ENCODE measurements around the gene TMEM212.

DNA sequence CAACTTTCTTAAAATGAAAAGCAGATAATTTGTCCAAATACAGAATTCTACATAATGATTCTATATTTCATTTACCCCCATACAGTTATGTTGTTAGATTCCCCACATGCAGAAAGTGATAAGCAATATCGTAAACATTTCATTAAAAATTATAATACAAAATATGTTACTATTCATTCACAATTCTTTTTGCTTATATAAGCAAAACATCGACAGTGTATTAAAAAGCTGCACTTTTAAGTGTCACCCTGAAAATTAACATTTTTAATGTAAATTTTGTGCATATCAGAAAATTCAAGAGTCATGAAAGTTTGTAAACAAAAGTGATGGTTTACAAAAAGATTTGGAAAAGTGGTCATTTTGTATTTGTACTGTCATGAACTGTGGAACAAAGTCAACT, 19.2 kb downstream of the TMEM212 start:
- TF ChIP-seq, protein P1, sequence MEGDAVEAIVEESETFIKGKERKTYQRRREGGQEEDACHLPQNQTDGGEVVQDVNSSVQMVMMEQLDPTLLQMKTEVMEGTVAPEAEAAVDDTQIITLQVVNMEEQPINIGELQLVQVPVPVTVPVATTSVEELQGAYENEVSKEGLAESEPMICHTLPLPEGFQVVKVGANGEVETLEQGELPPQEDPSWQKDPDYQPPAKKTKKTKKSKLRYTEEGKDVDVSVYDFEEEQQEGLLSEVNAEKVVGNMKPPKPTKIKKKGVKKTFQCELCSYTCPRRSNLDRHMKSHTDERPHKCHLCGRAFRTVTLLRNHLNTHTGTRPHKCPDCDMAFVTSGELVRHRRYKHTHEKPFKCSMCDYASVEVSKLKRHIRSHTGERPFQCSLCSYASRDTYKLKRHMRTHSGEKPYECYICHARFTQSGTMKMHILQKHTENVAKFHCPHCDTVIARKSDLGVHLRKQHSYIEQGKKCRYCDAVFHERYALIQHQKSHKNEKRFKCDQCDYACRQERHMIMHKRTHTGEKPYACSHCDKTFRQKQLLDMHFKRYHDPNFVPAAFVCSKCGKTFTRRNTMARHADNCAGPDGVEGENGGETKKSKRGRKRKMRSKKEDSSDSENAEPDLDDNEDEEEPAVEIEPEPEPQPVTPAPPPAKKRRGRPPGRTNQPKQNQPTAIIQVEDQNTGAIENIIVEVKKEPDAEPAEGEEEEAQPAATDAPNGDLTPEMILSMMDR (IDR thresholded peaks at IDR 0.05): no peak
- no peak for TF ChIP-seq POLR2A (IDR thresholded peaks at IDR 0.05)

Measured in heart left ventricle (tissue), 13 donors.